Stimulated activated CD4-positive, alpha-beta T cell treated with anti-CD3 and anti-CD28 coated beads, TNF-alpha, amount 100 ng/mL, for 4 hours (primary cell): ENCODE data around the gene OPCML.

Source experiments
- DNase-seq, 3 experiments: peaks; one replicate each; pipeline ENCODE4 v3.0.0-alpha.2; 2020; ENCODE audit warnings: low read depth in 3 of 3

OPCML gene

GRCh38 chr11:133134314-133135173 is 397.8 kb downstream of the OPCML start:
- DNase-seq = peak in 1 of 3 experiments; percentile 2

- DNase-seq = no peak
Observed at GRCh38 chr11:133133606-133134005, 398.7 kb downstream of the OPCML start.

- DNase-seq = no peak
Observed at GRCh38 chr11:133133050-133133449, 399.3 kb downstream of the OPCML start.

- DNase-seq = no peak
Observed at GRCh38 chr11:133127741-133128140, 404.6 kb downstream of the OPCML start.

GRCh38 chr11:133123796-133124195 is 408.5 kb downstream of the OPCML start:
- no peak for DNase-seq

GRCh38 chr11:133123366-133123765 is 408.9 kb downstream of the OPCML start:
- DNase-seq = no peak

- DNase-seq = no peak
Observed at GRCh38 chr11:133122256-133122655, 410.0 kb downstream of the OPCML start.

GRCh38 chr11:133118563-133119268 is 413.6 kb downstream of the OPCML start:
- DNase-seq = no peak

- no peak for DNase-seq
Observed at GRCh38 chr11:133115099-133115498, 417.2 kb downstream of the OPCML start.

- no peak for DNase-seq
Observed at GRCh38 chr11:133107763-133108162, 424.5 kb downstream of the OPCML start.

GRCh38 chr11:133107136-133107535 is 425.2 kb downstream of the OPCML start:
- no peak for DNase-seq

GRCh38 chr11:133106417-133106816 is 425.9 kb downstream of the OPCML start:
- no peak for DNase-seq

GRCh38 chr11:133104009-133104744 is 428.1 kb downstream of the OPCML start:
- DNase-seq = no peak

GRCh38 chr11:133096981-133097380 is 435.3 kb downstream of the OPCML start:
- no peak for DNase-seq

- no peak for DNase-seq
Observed at GRCh38 chr11:133086518-133086917, 445.8 kb downstream of the OPCML start.

GRCh38 chr11:133082841-133083488 is 449.3 kb downstream of the OPCML start:
- peak in 2 of 3 experiments; percentile 5 to 29 for DNase-seq

GRCh38 chr11:133082453-133082781 is 449.9 kb downstream of the OPCML start:
- DNase-seq = no peak

- no peak for DNase-seq
Observed at GRCh38 chr11:133081730-133082452, 450.4 kb downstream of the OPCML start.

GRCh38 chr11:133081020-133081419 is 451.3 kb downstream of the OPCML start:
- DNase-seq = no peak

GRCh38 chr11:133078591-133079404 is 453.5 kb downstream of the OPCML start:
- no peak for DNase-seq
